Measurements from ENCODE around the gene PHF14.

Gene PHF14

DNA sequence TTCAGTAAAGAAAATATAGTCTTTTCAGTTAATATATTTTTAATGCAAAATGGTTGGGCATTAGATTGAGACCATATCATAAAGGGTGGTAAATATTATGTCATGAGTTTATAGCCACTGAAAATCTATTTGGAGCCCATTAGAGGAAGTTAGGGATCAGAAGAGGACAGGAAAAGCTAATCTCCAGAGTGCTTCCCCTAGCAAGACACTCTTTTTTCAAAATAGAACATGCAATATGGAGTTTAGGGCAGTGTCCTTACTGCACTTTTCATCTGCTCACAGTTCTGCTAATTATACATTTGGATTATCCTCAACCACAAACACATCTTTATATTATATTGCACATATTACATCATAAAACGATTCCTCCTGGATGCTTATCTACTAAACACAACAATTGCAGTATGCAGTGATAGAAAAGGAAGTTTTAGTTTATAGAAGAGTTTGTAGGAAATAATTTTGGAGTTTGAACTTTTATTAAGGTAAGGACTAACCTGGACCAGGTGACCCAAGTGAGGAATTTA, 159.8 kb downstream of the PHF14 start:
- H3K4me3 ChIP-seq (ENCODE audit: low read length) = no peak overlapping the region
- no peaks in the 10 kb centered on the region for H3K4me1 ChIP-seq (ENCODE audit: insufficient read depth, low read length)
- H3K9me3 ChIP-seq (ENCODE audit: low read length) = no peaks in the 10 kb centered on the region
- H3K36me3 ChIP-seq (ENCODE audit: insufficient read depth, low read length) = peaks cover 3% of the 10 kb centered on the region
- H3K27me3 ChIP-seq (ENCODE audit: insufficient read depth, low read length) = no peaks in the 10 kb centered on the region
- H2AFZ ChIP-seq (ENCODE audit: low read depth, low read length) = no peak overlapping the region

DNA sequence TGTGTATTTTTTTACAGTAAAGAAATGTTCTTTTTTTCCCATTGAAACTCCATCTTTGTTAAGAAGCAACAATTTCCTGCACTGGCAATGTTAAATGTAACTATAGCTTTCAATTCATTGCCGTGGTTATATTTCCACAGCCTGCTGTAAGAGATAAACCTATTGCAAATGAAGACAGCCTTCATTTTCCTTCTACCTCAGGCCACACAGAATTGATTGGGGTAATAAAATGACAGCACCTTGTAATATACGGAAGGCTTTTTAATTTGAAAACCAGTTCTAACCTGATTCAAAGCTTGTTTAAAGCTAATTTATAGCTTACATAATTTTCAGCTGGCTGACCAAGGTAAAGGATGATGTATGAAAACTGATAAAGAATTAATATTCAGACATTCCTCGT, 161.9 kb downstream of the PHF14 start:
- Histone ChIP-seq H3K4me1 (ENCODE audit: insufficient read depth, low read length) (no peaks in the 10 kb centered on the region), H3K36me3 (ENCODE audit: insufficient read depth, low read length) (peaks cover 3% of the 10 kb centered on the region), H3K4me3 (ENCODE audit: low read length) (no peak overlapping the region), H3K27me3 (ENCODE audit: insufficient read depth, low read length) (no peaks in the 10 kb centered on the region), H3K9me3 (ENCODE audit: low read length) (no peaks in the 10 kb centered on the region), H2AFZ (ENCODE audit: low read depth, low read length) (no peak overlapping the region)

DNA sequence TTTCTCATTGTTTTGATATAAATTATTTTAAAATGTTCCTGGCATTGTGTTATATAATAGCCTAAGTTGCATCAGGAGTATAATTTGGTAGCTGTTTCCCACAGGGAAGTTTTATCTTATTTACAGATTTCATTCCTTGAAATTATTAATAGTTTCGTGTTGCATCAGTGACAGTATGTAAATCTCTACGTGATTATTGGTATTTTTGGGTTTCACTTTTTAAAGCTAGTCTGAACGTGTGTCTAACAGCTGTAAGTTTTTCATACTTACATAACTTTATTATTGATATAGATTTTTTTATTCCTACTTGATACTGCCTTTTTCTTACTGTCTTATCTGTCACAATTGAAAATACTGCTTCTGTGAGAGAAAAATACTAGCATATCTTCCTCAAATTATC, 167.9 kb downstream of the PHF14 start:
- H3K36me3 ChIP-seq (ENCODE audit: insufficient read depth, low read length) = peaks cover 4% of the 10 kb centered on the region
- H3K9me3 ChIP-seq (ENCODE audit: low read length) = no peaks in the 10 kb centered on the region
- no peak overlapping the region for H3K4me3 ChIP-seq (ENCODE audit: low read length)
- H2AFZ ChIP-seq (ENCODE audit: low read depth, low read length) = no peak overlapping the region
- H3K4me1 ChIP-seq (ENCODE audit: insufficient read depth, low read length) = no peaks in the 10 kb centered on the region
- no peaks in the 10 kb centered on the region for H3K27me3 ChIP-seq (ENCODE audit: insufficient read depth, low read length)

DNA sequence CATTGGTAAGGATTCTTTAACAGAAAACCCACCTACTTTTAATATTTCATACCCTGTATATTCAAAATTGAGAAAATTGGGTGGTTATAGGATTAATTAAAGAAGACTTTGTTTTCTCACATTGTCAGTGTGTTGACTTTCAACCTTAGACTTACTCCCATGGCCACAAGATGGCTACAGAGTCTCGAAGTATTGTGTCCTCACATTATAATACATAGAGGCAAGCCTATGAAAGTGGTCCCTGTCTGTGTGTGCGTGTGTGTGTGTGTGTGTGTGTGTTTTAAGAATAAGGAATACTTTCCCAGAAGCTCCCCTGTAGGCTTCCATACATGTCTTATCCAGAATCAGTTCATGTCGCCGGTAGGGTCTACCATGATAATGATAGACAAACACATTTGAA, 180.0 kb downstream of the PHF14 start:
- no peaks in the 10 kb centered on the region for H3K9me3 ChIP-seq (ENCODE audit: low read length)
- H3K4me1 ChIP-seq (ENCODE audit: insufficient read depth, low read length) = no peaks in the 10 kb centered on the region
- H3K36me3 ChIP-seq (ENCODE audit: insufficient read depth, low read length) = peaks cover 4% of the 10 kb centered on the region
- H2AFZ ChIP-seq (ENCODE audit: low read depth, low read length) = no peak overlapping the region
- no peaks in the 10 kb centered on the region for H3K27me3 ChIP-seq (ENCODE audit: insufficient read depth, low read length)
- H3K4me3 ChIP-seq (ENCODE audit: low read length) = no peak overlapping the region

DNA sequence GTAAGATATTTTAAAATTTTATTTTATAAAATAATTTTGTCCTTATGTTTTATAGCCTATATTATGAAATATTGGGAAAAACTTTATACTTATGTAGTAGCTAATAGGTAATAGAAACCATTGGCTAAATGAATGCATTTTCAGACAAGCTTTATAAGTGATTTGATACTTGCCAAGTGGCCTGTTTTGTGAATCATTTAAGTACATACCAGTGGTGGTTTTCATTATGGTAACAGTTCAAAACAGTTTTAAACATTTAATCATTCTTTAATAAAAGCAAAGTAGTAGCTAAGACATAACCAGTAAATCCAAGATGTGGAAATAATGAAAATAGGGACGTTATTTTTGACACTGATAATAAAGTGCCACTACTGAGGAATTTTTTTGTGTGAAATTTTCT, 182.2 kb downstream of the PHF14 start:
- Histone ChIP-seq H3K4me3 (ENCODE audit: low read length) (no peak overlapping the region), H3K4me1 (ENCODE audit: insufficient read depth, low read length) (no peaks in the 10 kb centered on the region), H3K36me3 (ENCODE audit: insufficient read depth, low read length) (no peaks in the 10 kb centered on the region), H3K9me3 (ENCODE audit: low read length) (peaks cover 2% of the 10 kb centered on the region), H3K27me3 (ENCODE audit: insufficient read depth, low read length) (no peaks in the 10 kb centered on the region), H2AFZ (ENCODE audit: low read depth, low read length) (no peak overlapping the region)

DNA sequence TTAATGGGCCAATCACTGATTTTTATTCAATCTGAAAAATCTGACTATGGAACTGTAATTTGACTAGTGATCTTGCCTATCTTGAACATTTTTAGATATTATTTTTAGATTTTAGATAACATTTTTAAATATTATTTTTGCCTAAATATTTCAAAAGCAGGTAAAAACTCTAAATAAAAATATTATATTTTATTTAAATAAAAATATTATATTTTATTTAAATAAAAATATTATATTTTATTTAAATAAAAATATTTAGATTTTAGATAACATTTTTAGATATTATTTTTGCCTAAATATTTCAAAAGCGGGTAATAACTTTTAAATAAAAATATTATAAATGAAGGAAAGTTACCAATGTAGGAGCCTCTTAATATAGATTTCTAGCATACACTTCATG, 187.8 kb downstream of the PHF14 start:
- no peak overlapping the region for H2AFZ ChIP-seq (ENCODE audit: low read depth, low read length)
- H3K27me3 ChIP-seq (ENCODE audit: insufficient read depth, low read length) = no peaks in the 10 kb centered on the region
- H3K4me1 ChIP-seq (ENCODE audit: insufficient read depth, low read length) = no peaks in the 10 kb centered on the region
- H3K4me3 ChIP-seq (ENCODE audit: low read length) = no peak overlapping the region
- H3K9me3 ChIP-seq (ENCODE audit: low read length) = peaks cover 2% of the 10 kb centered on the region
- H3K36me3 ChIP-seq (ENCODE audit: insufficient read depth, low read length) = no peaks in the 10 kb centered on the region

DNA sequence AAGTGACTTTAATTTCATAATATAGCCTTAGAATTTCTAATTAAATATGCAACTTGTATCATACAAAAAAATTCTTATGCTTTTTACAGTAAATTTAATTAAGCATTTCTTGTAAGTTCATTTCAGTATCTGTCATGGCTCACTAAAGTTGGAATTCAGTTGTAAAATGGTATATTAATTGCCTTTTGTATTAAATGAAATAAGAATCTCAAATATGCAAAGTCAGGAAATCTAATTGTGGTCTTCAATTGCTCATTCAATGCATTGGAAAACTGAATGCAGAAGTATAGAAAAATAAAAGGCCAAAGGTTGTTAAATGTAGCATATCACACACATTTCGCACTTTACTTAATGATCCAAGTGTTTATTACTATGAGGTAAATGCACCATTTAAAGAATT, 189.5 kb downstream of the PHF14 start:
- no peak overlapping the region for H3K4me3 ChIP-seq (ENCODE audit: low read length)
- no peaks in the 10 kb centered on the region for H3K27me3 ChIP-seq (ENCODE audit: insufficient read depth, low read length)
- no peak overlapping the region for H2AFZ ChIP-seq (ENCODE audit: low read depth, low read length)
- no peaks in the 10 kb centered on the region for H3K4me1 ChIP-seq (ENCODE audit: insufficient read depth, low read length)
- H3K9me3 ChIP-seq (ENCODE audit: low read length) = peaks cover 2% of the 10 kb centered on the region
- H3K36me3 ChIP-seq (ENCODE audit: insufficient read depth, low read length) = no peaks in the 10 kb centered on the region

DNA sequence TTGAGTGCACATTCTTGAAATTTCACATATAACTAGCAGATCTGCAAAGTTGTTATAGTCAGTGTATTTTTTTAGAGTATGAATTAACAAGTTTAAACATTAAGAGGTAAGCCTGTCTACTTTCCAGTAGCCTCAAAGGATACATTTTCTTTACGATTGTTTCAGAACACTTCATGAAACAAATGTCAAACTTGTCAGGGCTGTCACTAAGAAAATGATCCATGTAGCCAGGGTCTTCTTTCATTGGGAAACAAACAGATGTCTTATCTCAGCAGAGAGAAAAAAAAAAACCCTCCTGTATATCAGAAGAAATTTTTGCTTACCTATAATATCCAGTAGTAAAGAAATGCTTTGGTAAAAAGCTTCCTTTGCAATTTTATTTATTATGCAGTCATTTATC, 192.4 kb downstream of the PHF14 start:
- Histone ChIP-seq H3K4me3 (ENCODE audit: low read length) (no peak overlapping the region), H3K9me3 (ENCODE audit: low read length) (no peaks in the 10 kb centered on the region), H2AFZ (ENCODE audit: low read depth, low read length) (no peak overlapping the region), H3K4me1 (ENCODE audit: insufficient read depth, low read length) (no peaks in the 10 kb centered on the region), H3K36me3 (ENCODE audit: insufficient read depth, low read length) (no peaks in the 10 kb centered on the region), H3K27me3 (ENCODE audit: insufficient read depth, low read length) (no peaks in the 10 kb centered on the region)

DNA sequence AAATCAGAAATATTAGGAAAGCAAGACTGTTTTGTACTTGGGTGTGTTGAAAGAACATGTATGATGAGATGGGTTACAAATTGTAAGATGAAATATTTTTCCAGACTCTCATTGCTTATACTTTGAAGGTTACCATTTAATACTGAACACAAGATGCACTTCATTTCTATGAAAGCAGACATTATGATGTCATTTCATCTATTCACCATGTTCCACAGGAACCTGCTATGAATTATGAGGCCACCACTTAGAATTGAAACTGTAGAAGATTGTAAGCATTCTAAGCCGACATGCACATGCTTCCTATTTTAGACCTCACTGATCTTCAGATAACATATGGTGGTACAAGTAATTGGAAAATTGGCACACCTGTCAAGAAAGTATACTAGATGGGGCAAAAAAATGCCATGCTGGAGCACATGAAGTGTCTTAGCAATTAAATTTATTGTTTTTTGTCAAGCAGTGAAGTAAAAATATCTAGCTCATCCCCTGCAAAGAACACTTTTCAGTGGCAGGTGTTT, 195.0 kb downstream of the PHF14 start:
- Histone ChIP-seq H3K9me3 (ENCODE audit: low read length) (no peaks in the 10 kb centered on the region), H3K36me3 (ENCODE audit: insufficient read depth, low read length) (no peaks in the 10 kb centered on the region), H3K27me3 (ENCODE audit: insufficient read depth, low read length) (no peaks in the 10 kb centered on the region), H3K4me1 (ENCODE audit: insufficient read depth, low read length) (no peaks in the 10 kb centered on the region), H3K4me3 (ENCODE audit: low read length) (no peak overlapping the region), H2AFZ (ENCODE audit: low read depth, low read length) (no peak overlapping the region)

DNA sequence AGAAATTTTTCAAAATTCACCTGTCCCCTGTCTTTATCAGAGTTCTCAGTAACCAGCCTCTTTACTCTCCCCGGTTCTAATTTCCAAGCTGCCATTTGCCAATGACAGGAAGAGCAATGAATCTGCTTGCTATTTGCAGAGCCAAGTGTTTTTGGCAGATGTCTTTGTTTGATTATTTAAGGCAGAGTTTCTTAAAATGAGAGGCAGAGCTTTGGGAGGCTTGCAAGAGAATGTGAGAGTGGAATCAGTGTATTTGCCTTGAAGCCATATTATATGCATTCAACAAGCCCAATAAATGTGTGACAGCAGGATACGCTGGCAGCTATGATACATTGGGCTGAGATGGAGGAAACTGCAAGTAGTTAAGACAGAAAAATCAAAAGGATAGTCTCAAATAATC, 196.5 kb downstream of the PHF14 start:
- Histone ChIP-seq H3K9me3 (ENCODE audit: low read length) (no peaks in the 10 kb centered on the region), H3K4me3 (ENCODE audit: low read length) (no peak overlapping the region)

DNA sequence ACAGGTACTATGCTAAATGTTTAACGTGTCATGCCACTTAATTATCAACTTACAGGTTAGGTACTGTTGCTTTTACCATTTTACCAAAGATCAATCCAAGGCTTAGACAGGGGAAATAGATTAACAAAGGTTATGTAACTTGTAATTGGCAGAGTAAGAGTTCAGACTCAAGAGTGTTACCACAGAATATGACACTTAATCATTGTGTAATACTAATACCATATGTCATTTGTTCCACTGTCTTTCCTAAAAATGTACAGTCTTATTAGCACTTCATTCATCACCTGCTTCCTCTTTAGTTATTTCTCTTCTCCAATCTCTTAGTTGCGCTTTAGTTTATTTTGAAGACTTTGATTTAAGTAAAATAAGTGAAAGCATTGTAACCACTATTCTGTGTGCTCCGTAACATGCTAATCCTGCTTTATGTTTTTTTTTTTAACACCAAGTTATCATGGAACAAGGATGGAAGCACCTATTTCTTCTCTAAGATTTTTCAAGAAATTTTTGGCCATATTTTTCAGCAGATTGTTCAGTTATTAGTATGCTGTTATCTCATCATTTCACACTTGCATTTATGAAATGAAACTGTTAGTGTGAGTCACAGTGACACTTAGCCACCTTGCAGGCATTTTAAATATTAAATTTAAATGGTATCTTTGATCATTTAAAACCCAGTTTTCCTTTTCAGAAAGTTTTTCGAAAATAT, 197.3 kb downstream of the PHF14 start:
- no peaks in the 10 kb centered on the region for H3K36me3 ChIP-seq (ENCODE audit: insufficient read depth, low read length)

More for the DNA sequence above, 196.5 kb downstream of the PHF14 start:
- H3K27me3 ChIP-seq (ENCODE audit: insufficient read depth, low read length) = no peaks in the 10 kb centered on the region
- H3K36me3 ChIP-seq (ENCODE audit: insufficient read depth, low read length) = no peaks in the 10 kb centered on the region
- no peaks in the 10 kb centered on the region for H3K4me1 ChIP-seq (ENCODE audit: insufficient read depth, low read length)
- no peak overlapping the region for H2AFZ ChIP-seq (ENCODE audit: low read depth, low read length)

DNA sequence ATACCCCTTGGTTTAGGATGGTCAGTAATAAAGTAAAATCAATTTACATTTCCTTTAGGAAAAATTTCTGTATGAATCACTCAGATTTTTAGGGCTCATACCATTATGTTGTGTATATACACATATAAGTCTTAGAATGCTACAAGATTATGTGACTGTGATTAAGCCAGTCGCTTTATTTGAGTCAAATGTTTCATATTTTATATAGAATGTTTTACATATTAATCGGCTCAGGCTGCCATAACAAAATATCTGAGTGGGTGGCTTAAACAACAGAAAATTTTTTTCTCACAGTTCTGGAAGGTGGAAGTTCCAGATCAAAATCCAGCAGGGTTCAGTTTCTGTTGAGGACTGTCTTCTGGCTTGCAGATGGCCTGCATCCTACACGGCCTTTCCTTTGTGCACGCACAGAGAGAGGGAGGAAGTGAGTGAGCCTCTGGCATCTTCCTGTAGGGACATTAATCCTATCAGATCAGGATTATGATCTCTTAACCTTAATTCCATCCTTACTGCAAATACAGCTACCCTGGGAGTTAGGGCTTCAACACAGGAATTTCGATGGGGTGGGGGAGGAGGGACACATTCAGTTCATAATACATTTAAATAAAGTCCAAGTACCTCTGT, 198.0 kb downstream of the PHF14 start:
- H3K36me3 ChIP-seq (ENCODE audit: insufficient read depth, low read length) = no peaks in the 10 kb centered on the region
- H2AFZ ChIP-seq (ENCODE audit: low read depth, low read length) = no peak overlapping the region
- no peaks in the 10 kb centered on the region for H3K9me3 ChIP-seq (ENCODE audit: low read length)
- no peaks in the 10 kb centered on the region for H3K27me3 ChIP-seq (ENCODE audit: insufficient read depth, low read length)
- no peaks in the 10 kb centered on the region for H3K4me1 ChIP-seq (ENCODE audit: insufficient read depth, low read length)
- no peak overlapping the region for H3K4me3 ChIP-seq (ENCODE audit: low read length)

More for the DNA sequence above, 197.3 kb downstream of the PHF14 start:
- Histone ChIP-seq H2AFZ (ENCODE audit: low read depth, low read length) (no peak overlapping the region), H3K4me3 (ENCODE audit: low read length) (no peak overlapping the region), H3K9me3 (ENCODE audit: low read length) (no peaks in the 10 kb centered on the region), H3K4me1 (ENCODE audit: insufficient read depth, low read length) (no peaks in the 10 kb centered on the region), H3K27me3 (ENCODE audit: insufficient read depth, low read length) (no peaks in the 10 kb centered on the region)

DNA sequence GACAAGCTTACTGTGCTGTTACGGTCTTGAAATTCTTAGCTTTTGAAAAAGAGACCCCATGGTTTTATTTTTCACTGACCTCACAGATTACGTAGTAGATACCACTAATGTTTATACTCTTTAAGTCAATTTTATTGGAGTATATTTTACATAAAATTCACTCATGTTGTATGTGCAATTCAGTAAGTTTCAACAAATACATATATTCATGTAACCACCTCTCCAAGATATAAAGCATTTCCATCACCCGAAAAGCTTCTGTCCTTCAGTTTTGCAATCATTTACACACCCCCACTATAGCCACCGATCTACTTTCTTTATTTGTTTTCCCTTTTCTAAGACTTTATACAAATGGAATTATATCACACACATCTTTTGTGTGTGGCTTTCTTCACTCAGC, 199.2 kb downstream of the PHF14 start:
- Histone ChIP-seq H3K27me3 (ENCODE audit: insufficient read depth, low read length) (no peaks in the 10 kb centered on the region), H3K4me3 (ENCODE audit: low read length) (no peak overlapping the region), H3K4me1 (ENCODE audit: insufficient read depth, low read length) (no peaks in the 10 kb centered on the region), H3K9me3 (ENCODE audit: low read length) (no peaks in the 10 kb centered on the region), H3K36me3 (ENCODE audit: insufficient read depth, low read length) (no peaks in the 10 kb centered on the region), H2AFZ (ENCODE audit: low read depth, low read length) (no peak overlapping the region)
